Trophoblast cell (in vitro differentiated cells and primary cell): ENCODE results near the gene MAP4K2.

Source experiments
- DNase-seq, 2 donors: peaks; one replicate each; pipeline ENCODE4 v3.0.0-alpha.2; 2016
- H2AFZ ChIP-seq: 2 replicates; pipeline ENCODE4 v1.6.1; 2013; ENCODE audit warnings: low read length, moderate library complexity, mild to moderate bottlenecking; ENCODE audit not compliant: insufficient read depth, poor library complexity
- H2AK5ac ChIP-seq: 2 replicates; pipeline ENCODE4 v1.6.1; 2013; ENCODE audit warnings: mild to moderate bottlenecking, low read length
- H2BK120ac ChIP-seq: 2 replicates; pipeline ENCODE4 v1.6.1; 2013; ENCODE audit warnings: low read length, mild to moderate bottlenecking, moderate library complexity; ENCODE audit not compliant: insufficient read depth, poor library complexity
- H2BK12ac ChIP-seq: 2 replicates; pipeline ENCODE4 v1.6.1; 2013; ENCODE audit warnings: mild to moderate bottlenecking, low read length, moderate library complexity
- H2BK5ac ChIP-seq: 2 replicates; pipeline ENCODE4 v1.6.1; 2013; ENCODE audit warnings: low read length, low read depth, moderate library complexity, mild to moderate bottlenecking; ENCODE audit not compliant: poor library complexity
- H3K14ac ChIP-seq: 2 replicates; pipeline ENCODE4 v1.6.1; 2013; ENCODE audit warnings: mild to moderate bottlenecking, low read length
- H3K18ac ChIP-seq: 2 replicates; pipeline ENCODE4 v1.6.1; 2013; ENCODE audit warnings: mild to moderate bottlenecking, low read length
- H3K23ac ChIP-seq: 2 replicates; pipeline ENCODE4 v1.6.1; 2013; ENCODE audit warnings: low read length
- H3K27ac ChIP-seq: 2 replicates; pipeline ENCODE4 v1.5.1; 2013; ENCODE audit warnings: low read depth, mild to moderate bottlenecking, inconsistent platforms, low read length, moderate library complexity
- H3K27me3 ChIP-seq: 2 replicates; pipeline ENCODE4 v1.6.1; 2013; ENCODE audit warnings: inconsistent platforms, mild to moderate bottlenecking, low read length, moderate library complexity; ENCODE audit not compliant: insufficient read depth
- H3K36me3 ChIP-seq, 2 experiments: 1 replicate in 1 of 2; 2 replicates in 1 of 2; pipeline ENCODE4 v1.6.1; 2013; ENCODE audit warnings: low read length in 2 of 2, mild to moderate bottlenecking in 2 of 2, moderate library complexity in 1 of 2; ENCODE audit not compliant: insufficient read depth in 2 of 2, control insufficient read depth in 1 of 2
- H3K4ac ChIP-seq: 2 replicates; pipeline ENCODE4 v1.6.1; 2013; ENCODE audit warnings: low read depth, mild to moderate bottlenecking, low read length, moderate library complexity
- H3K4me1 ChIP-seq, 2 experiments: 1 replicate in 1 of 2; 2 replicates in 1 of 2; pipeline ENCODE4 v1.6.1; 2013; ENCODE audit warnings: low read length in 2 of 2, mild to moderate bottlenecking in 2 of 2, moderate library complexity in 1 of 2; ENCODE audit not compliant: insufficient read depth in 2 of 2, control insufficient read depth in 1 of 2
- H3K4me2 ChIP-seq: 2 replicates; pipeline ENCODE4 v1.6.1; 2013; ENCODE audit warnings: inconsistent platforms, mild to moderate bottlenecking, low read length, moderate library complexity
- H3K4me3 ChIP-seq: 2 replicates; pipeline ENCODE4 v1.5.1; 2013; ENCODE audit warnings: mild to moderate bottlenecking, low read depth, low read length, inconsistent platforms
- H3K79me1 ChIP-seq: one replicate; pipeline ENCODE4 v1.6.1; 2013; ENCODE audit warnings: low read length
- H3K79me2 ChIP-seq: 2 replicates; pipeline ENCODE4 v1.6.1; 2013; ENCODE audit warnings: low read length, mild to moderate bottlenecking; ENCODE audit not compliant: control insufficient read depth, insufficient read depth, poor library complexity
- H3K9ac ChIP-seq: 2 replicates; pipeline ENCODE4 v1.6.1; 2013; ENCODE audit warnings: mild to moderate bottlenecking, low read length
- H3K9me3 ChIP-seq: 2 replicates; pipeline ENCODE4 v1.6.1; 2013; ENCODE audit warnings: low read depth, mild to moderate bottlenecking, control low read depth, inconsistent platforms, low read length; ENCODE audit not compliant: insufficient read depth
- H4K12ac ChIP-seq: 2 replicates; pipeline ENCODE4 v1.6.1; 2013; ENCODE audit warnings: low read depth, mild to moderate bottlenecking, low read length, moderate library complexity
- H4K8ac ChIP-seq: 2 replicates; pipeline ENCODE4 v1.6.1; 2013; ENCODE audit warnings: low read depth, mild to moderate bottlenecking, low read length, moderate library complexity
- H4K91ac ChIP-seq: one replicate; pipeline ENCODE4 v1.6.1; 2013; ENCODE audit warnings: low read depth, mild to moderate bottlenecking, low read length, moderate library complexity
- WGBS: extraction: QIAGEN DNeasy Blood & Tissue Kit; methylation state at CpG from one replicate; pipeline ENCODE4 v1.1.7; 2013; ENCODE audit warnings: missing lambda C conversion rate; ENCODE audit not compliant: insufficient read length, insufficient coverage; ENCODE audit errors: extremely low coverage; 5-methylcytosine and 5-hydroxymethylcytosine counted together

MAP4K2 gene

GRCh38 chr11:64764753-64765152 lies 38.3 kb downstream of the MAP4K2 start:
- no peak overlapping the region for H2BK120ac ChIP-seq
- H2BK12ac ChIP-seq = no peak overlapping the region
- H2AFZ ChIP-seq = no peak overlapping the region
- H3K79me2 ChIP-seq = no peaks in the 10 kb centered on the region
- no peaks in the 10 kb centered on the region for H3K79me1 ChIP-seq
- H3K23ac ChIP-seq = no peak overlapping the region
- no peak overlapping the region for H3K27ac ChIP-seq
- H3K14ac ChIP-seq = no peak overlapping the region
- H3K9ac ChIP-seq = no peak overlapping the region
- H3K18ac ChIP-seq = no peak overlapping the region
- peaks cover 5 to 9% of the 10 kb centered on the region in 2 experiments for H3K4me1 ChIP-seq
- H2AK5ac ChIP-seq = no peak overlapping the region
- DNase-seq = no peak
- no peak overlapping the region for H4K8ac ChIP-seq
- H3K9me3 ChIP-seq = no peaks in the 10 kb centered on the region
- H4K12ac ChIP-seq = no peak overlapping the region
- H2BK5ac ChIP-seq = no peak overlapping the region
- no peak overlapping the region for H4K91ac ChIP-seq
- WGBS = no CpG with 5 or more reads among the region's 8 CpGs
- no peak overlapping the region for H3K4ac ChIP-seq
- H3K36me3 ChIP-seq = peaks cover 66 to 76% of the 10 kb centered on the region in 2 experiments
- no peak overlapping the region for H3K4me2 ChIP-seq
- H3K27me3 ChIP-seq = no peaks in the 10 kb centered on the region
- no peak overlapping the region for H3K4me3 ChIP-seq

- Histone ChIP-seq H3K36me3 (peaks cover 62 to 70% of the 10 kb centered on the region in 2 experiments), H3K4ac (no peak overlapping the region), H3K4me1 (peaks cover 11 to 15% of the 10 kb centered on the region in 2 experiments), H3K27me3 (no peaks in the 10 kb centered on the region), H3K27ac (no peak overlapping the region), H3K79me2 (no peaks in the 10 kb centered on the region), H2BK5ac (no peak overlapping the region), H2BK120ac (no peak overlapping the region), H3K9me3 (no peaks in the 10 kb centered on the region), H3K23ac (no peak overlapping the region), H4K12ac (no peak overlapping the region), H3K4me2 (no peak overlapping the region), H3K4me3 (no peak overlapping the region), H3K9ac (no peak overlapping the region), H3K79me1 (no peaks in the 10 kb centered on the region), H3K14ac (no peak overlapping the region), H4K8ac (no peak overlapping the region), H2BK12ac (no peak overlapping the region), H4K91ac (no peak overlapping the region), H3K18ac (no peak overlapping the region), H2AFZ (no peak overlapping the region), H2AK5ac (no peak overlapping the region)
- no peak for DNase-seq
- WGBS = no CpG with 5 or more reads among the region's 11 CpGs
These were observed 38.9 kb downstream of the MAP4K2 start for GRCh38 chr11:64764040-64764611.

GRCh38 chr11:64763526-64764039 lies 39.4 kb downstream of the MAP4K2 start:
- peaks cover 58 to 65% of the 10 kb centered on the region in 2 experiments for H3K36me3 ChIP-seq
- no peak overlapping the region for H3K14ac ChIP-seq
- H3K4me1 ChIP-seq = peaks cover 12 to 15% of the 10 kb centered on the region in 2 experiments
- H3K79me1 ChIP-seq = no peaks in the 10 kb centered on the region
- H2BK12ac ChIP-seq = no peak overlapping the region
- H3K79me2 ChIP-seq = no peaks in the 10 kb centered on the region
- no peak overlapping the region for H3K4me2 ChIP-seq
- H2AFZ ChIP-seq = no peak overlapping the region
- no peak overlapping the region for H4K91ac ChIP-seq
- no peak overlapping the region for H2BK5ac ChIP-seq
- H3K27ac ChIP-seq = no peak overlapping the region
- no peak overlapping the region for H4K8ac ChIP-seq
- no peak overlapping the region for H3K4ac ChIP-seq
- no peak for DNase-seq
- no CpG with 5 or more reads among the region's 6 CpGs for WGBS
- H3K9me3 ChIP-seq = no peaks in the 10 kb centered on the region
- H2AK5ac ChIP-seq = no peak overlapping the region
- H3K4me3 ChIP-seq = no peak overlapping the region
- H2BK120ac ChIP-seq = no peak overlapping the region
- H3K27me3 ChIP-seq = no peaks in the 10 kb centered on the region
- H4K12ac ChIP-seq = no peak overlapping the region
- no peak overlapping the region for H3K9ac ChIP-seq
- H3K18ac ChIP-seq = no peak overlapping the region
- H3K23ac ChIP-seq = no peak overlapping the region

GRCh38 chr11:64762674-64763525 lies 40.1 kb downstream of the MAP4K2 start:
- DNase-seq = no peak
- Histone ChIP-seq H3K79me1 (no peaks in the 10 kb centered on the region), H4K8ac (no peak overlapping the region), H4K91ac (no peak overlapping the region), H3K4me3 (no peak overlapping the region), H2AK5ac (no peak overlapping the region), H3K4me1 (peaks cover 12 to 15% of the 10 kb centered on the region in 2 experiments), H2BK5ac (no peak overlapping the region), H3K79me2 (no peaks in the 10 kb centered on the region), H2AFZ (no peak overlapping the region), H3K23ac (no peak overlapping the region), H3K9me3 (no peaks in the 10 kb centered on the region), H3K27me3 (no peaks in the 10 kb centered on the region), H3K4me2 (no peak overlapping the region), H4K12ac (no peak overlapping the region), H3K27ac (no peak overlapping the region), H3K36me3 (peaks cover 53 to 58% of the 10 kb centered on the region in 2 experiments), H2BK120ac (no peak overlapping the region), H3K14ac (no peak overlapping the region), H3K4ac (no peak overlapping the region), H3K18ac (no peak overlapping the region), H3K9ac (no peak overlapping the region), H2BK12ac (no peak overlapping the region)
- whole genome bisulfite sequencing = no CpG with 5 or more reads among the region's 13 CpGs
